Measurements from ENCODE around the gene COL4A3.

DNA sequence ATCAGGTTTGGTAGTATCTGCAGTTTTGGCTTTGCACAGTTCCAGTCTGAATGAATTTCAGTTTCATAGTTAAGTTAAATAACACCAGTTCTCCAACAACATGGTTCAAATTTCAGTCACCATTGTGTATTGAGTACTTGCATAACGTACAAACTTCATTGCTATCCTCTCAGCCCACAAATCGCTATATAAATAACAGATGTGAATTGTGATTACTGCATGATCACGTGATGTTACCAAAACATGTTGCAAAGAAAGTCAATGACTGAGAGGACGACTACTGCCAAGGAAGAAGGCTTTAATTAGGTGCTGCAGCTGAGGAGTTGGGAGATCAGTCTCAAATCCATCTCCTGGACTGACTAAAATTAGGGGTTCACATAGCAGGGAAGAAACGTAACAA lies 48.7 kb upstream of the COL4A3 start:
- TF ChIP-seq, protein P1, sequence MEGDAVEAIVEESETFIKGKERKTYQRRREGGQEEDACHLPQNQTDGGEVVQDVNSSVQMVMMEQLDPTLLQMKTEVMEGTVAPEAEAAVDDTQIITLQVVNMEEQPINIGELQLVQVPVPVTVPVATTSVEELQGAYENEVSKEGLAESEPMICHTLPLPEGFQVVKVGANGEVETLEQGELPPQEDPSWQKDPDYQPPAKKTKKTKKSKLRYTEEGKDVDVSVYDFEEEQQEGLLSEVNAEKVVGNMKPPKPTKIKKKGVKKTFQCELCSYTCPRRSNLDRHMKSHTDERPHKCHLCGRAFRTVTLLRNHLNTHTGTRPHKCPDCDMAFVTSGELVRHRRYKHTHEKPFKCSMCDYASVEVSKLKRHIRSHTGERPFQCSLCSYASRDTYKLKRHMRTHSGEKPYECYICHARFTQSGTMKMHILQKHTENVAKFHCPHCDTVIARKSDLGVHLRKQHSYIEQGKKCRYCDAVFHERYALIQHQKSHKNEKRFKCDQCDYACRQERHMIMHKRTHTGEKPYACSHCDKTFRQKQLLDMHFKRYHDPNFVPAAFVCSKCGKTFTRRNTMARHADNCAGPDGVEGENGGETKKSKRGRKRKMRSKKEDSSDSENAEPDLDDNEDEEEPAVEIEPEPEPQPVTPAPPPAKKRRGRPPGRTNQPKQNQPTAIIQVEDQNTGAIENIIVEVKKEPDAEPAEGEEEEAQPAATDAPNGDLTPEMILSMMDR (conservative IDR thresholded peaks at IDR 0.05 in 1 of 2, IDR thresholded peaks at IDR 0.05 in 1 of 2; ENCODE audit: extremely low read depth in 1 of 2, insufficient read depth in 1 of 2, low read depth in 1 of 2, low read length in 2 of 2), result no peak
- TF ChIP-seq EZH2 (IDR thresholded peaks at IDR 0.05; ENCODE audit: borderline replicate concordance, low read length), result no peak
